Aorta (tissue), 5 donors: Measurements from ENCODE around the gene PAPPA2. TPM values are rescaled to one million over a fixed set of nuclear protein-coding genes. Genes with fewer than 3 reads are reported as not detected.
A peak's percentile ranks its signal among the peaks of the same experiment; 100 is the strongest.

ENCODE experiments used
- ATAC-seq: fragments of 200-7000 bp; cut with Tn5 transposase; one replicate; pipeline ENCODE4 v1.9.1; 2022; ENCODE audit warnings: moderate library complexity; ENCODE audit not compliant: low FRiP score
- DNase-seq, 2 donors: peaks; one replicate each; pipeline ENCODE4 v3.0.0-alpha.2; 2020
- H3K27ac ChIP-seq, 2 donors: one replicate each; pipeline ENCODE4 v1.5.1; 2013; ENCODE audit warnings: low read length in 2 of 2, mild to moderate bottlenecking in 2 of 2, moderate library complexity in 2 of 2, control low read depth in 1 of 2, inconsistent platforms in 1 of 2, low read depth in 1 of 2
- H3K27me3 ChIP-seq, 2 donors: one replicate each; pipeline ENCODE4 v1.6.1; 2013; ENCODE audit warnings: control low read depth in 1 of 2, low read length in 1 of 2, mild to moderate bottlenecking in 1 of 2, moderate library complexity in 1 of 2; ENCODE audit not compliant: insufficient read depth in 2 of 2, control insufficient read depth in 1 of 2
- H3K36me3 ChIP-seq, 2 donors: one replicate each; pipeline ENCODE4 v1.6.1; 2013; ENCODE audit warnings: control low read depth in 1 of 2, low read length in 1 of 2, mild to moderate bottlenecking in 1 of 2; ENCODE audit not compliant: insufficient read depth in 2 of 2, control insufficient read depth in 1 of 2
- H3K4me1 ChIP-seq, 2 donors: one replicate each; pipeline ENCODE4 v1.6.1; 2013; ENCODE audit warnings: low read length in 2 of 2, control low read depth in 1 of 2, mild to moderate bottlenecking in 1 of 2, moderate library complexity in 1 of 2; ENCODE audit not compliant: insufficient read depth in 2 of 2, control insufficient read depth in 1 of 2
- H3K4me3 ChIP-seq, 2 donors: one replicate each; pipeline ENCODE4 v1.5.1; 2013; ENCODE audit warnings: low read length in 2 of 2, control low read depth in 1 of 2, mild to moderate bottlenecking in 1 of 2
- H3K9me3 ChIP-seq: one replicate; pipeline ENCODE4 v1.6.1; 2013; ENCODE audit warnings: mild to moderate bottlenecking, low read length; ENCODE audit not compliant: control insufficient read depth
- WGBS, 2 donors: extraction: QIAGEN DNeasy Blood & Tissue Kit; methylation state at CpG; one replicate each; pipeline ENCODE4 v1.1.7; 2013; 5-methylcytosine and 5-hydroxymethylcytosine counted together
- intact Hi-C, 2 donors: fragments of 100-400 bp; cut with DNase I; formaldehyde crosslinking; loops; one replicate each; pipeline versions ENCODE4 v1.14.2 to v1.15.0; 2022
- polyA plus RNA-seq, 2 donors: library from polyadenylated mRNA; stranded (reverse); fragments of 200-250 nt; gene quantifications; one replicate each; pipeline ENCODE4 v1.2.3, GENCODE V29; 2013
- total RNA-seq, 2 donors: library from RNA; stranded (reverse); fragmentation: NEBNext Ultra II Directional; extraction: Animal tissue kit (Norgen Biotek cat#: 25700); gene quantifications; one replicate each; pipeline ENCODE4 v1.2.1, GENCODE V29; 2021
- donor health status: healthy with polysubstance abuse.
- donor health status: Bipolar disorder and iron deficiency.
- donor health status: DM: no; HTN: no; CAD: no.
- donor health status: DM: no; HTN: no; CAD: no.
- donor health status: DM: yes; HTN: yes; CAD: no.

PAPPA2 gene
- total and polyA plus RNA-seq, 4 donors = 3.5 to 4.3 TPM; not detected in 2

DNA sequence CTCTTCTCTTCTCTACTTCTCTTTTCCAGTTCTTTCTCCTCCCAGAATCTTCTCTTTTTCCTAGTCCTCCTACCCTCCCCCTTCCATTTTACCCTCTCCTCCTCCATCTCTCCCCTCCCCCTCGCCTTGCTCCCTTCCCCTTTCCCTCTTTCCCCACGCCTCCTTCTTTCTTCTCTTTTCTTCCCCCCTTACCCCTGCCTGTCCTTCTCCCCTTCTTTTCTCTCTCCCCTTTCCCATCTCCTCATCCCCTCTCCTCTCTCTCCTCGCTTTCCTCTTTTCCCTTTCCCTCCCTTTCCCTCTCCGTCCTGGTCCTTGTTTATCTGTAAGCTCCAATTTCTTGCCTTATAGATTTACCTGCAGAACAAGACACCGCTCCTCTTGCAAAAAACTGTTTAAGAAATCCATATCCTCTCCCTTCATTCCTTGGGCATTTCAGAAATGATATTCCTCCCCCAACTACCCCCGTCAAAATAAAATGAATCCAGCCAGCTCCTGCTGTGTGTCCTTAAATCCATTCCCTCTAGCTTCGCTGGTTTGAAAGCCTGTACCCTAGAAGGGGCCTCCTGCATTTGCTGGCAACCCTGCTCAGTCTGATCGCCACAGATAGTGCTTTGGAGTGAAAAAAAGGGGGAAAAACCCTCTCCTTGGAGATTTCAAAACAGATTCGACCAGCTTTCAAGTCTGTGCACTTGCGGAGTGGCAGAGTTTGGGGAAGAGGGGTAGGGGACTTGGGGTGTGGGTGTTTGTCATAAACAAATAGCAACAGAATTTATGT, 89.4 kb downstream of the PAPPA2 start:
- Histone ChIP-seq H3K36me3 (no peaks in the 10 kb centered on the region), H3K27me3 (no peaks in the 10 kb centered on the region), H3K4me1 (no peaks in the 10 kb centered on the region), H3K27ac (no peak overlapping the region), H3K9me3 (no peaks in the 10 kb centered on the region), H3K4me3 (no peak overlapping the region)
- ATAC-seq (no peak), DNase-seq (no peak)
- intact Hi-C loops = no loop called here
- 26 to 43% methylated on average over 10 of the region's 10 CpGs for WGBS, 2 donors

DNA sequence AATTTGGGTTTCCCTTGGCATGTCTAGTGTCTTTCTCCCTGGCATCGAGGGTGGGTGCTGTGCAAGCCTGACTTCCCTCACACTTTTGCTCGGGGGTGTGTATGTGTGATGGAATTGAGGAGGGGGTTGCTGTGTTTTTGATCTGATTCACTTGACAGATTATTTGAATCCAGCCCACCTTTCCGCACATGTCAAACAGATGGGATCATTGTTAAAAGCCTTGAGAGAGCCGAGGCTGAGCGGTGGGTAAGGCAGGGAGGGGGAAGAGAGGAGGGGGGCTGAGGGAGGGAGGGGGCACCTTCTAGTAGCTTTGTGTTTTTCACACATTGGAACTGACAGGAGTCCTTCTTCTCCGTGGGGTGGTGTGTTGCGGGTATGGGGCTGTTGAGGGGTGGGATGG, 90.0 kb downstream of the PAPPA2 start:
- no peak overlapping the region for H3K4me3 ChIP-seq
- ATAC-seq = no peak
- intact Hi-C loops = no loop called here
- 10 to 24% methylated on average over 7 of the region's 7 CpGs for WGBS, 2 donors
- DNase-seq = no peak
- H3K9me3 ChIP-seq = no peaks in the 10 kb centered on the region
- H3K27me3 ChIP-seq = no peaks in the 10 kb centered on the region
- H3K36me3 ChIP-seq = no peaks in the 10 kb centered on the region
- no peaks in the 10 kb centered on the region for H3K4me1 ChIP-seq
- no peak overlapping the region for H3K27ac ChIP-seq

DNA sequence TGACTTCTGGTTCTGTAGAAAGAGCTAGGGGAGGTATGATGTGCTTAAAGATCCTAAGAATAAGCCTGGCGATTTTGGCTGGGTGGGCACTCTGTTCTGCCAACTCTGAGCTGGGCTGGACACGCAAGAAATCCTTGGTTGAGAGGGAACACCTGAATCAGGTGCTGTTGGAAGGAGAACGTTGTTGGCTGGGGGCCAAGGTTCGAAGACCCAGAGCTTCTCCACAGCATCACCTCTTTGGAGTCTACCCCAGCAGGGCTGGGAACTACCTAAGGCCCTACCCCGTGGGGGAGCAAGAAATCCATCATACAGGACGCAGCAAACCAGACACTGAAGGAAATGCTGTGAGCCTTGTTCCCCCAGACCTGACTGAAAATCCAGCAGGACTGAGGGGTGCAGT, 93.3 kb downstream of the PAPPA2 start:
- 72 to 74% methylated on average over 6 of the region's 6 CpGs for WGBS, 2 donors

DNA sequence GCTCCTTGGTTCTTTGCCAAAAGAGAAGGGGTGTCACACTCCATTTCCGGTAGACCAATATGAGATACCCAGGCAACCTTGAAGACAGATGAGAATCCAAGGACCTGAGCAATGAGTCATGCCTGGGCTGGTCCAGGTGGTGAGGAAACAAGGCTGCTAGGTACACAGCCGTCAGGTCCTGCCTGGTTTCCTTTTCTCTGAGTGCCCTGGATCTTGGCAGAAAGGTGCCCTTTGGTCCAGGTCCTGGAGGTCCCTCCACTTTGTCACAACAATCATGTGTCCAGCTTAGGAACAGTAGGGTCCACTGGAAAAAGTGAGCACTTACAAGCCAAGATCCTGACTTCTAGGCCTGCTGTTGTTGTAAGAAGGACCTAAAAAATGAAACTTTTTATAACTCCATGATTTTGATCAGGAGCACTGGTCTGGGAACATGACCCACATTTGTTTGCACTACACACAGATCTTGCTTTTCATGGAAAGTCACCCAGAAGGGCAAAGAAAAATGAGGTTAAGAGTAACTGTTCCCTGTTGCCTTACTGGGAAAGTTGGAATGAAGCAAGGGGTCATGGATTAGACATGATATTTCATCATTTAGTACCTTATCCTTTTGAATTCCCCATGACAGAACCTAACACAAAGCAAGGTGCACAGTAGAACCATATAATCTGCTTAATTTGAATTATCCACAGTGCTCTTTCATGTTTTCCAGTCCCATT, 94.7 kb downstream of the PAPPA2 start:
- Histone ChIP-seq H3K9me3 (no peaks in the 10 kb centered on the region), H3K36me3 (no peaks in the 10 kb centered on the region), H3K27me3 (no peaks in the 10 kb centered on the region), H3K4me1 (peaks cover 0 to 8% of the 10 kb centered on the region in 2 donors), H3K27ac (no peak overlapping the region), H3K4me3 (no peak overlapping the region)
- no peak for ATAC-seq
- intact Hi-C loops = loop anchor here (2.0 to 5.0 kb wide), 4 partner anchors 180 to 325 kb away; no protein-coding TSS in a partner anchor
- no peak for DNase-seq
- WGBS, 2 donors = 80 to 81% methylated on average over 2 of the region's 2 CpGs

More for the DNA sequence above, 93.3 kb downstream of the PAPPA2 start:
- intact Hi-C loops = loop anchor here (5.0 kb wide), 2 partner anchors 179 to 286 kb away; no protein-coding TSS in a partner anchor
- no peaks in the 10 kb centered on the region for H3K9me3 ChIP-seq
- H3K27ac ChIP-seq = no peak overlapping the region
- H3K4me1 ChIP-seq = peaks cover 0 to 8% of the 10 kb centered on the region in 2 donors
- no peaks in the 10 kb centered on the region for H3K36me3 ChIP-seq
- ATAC-seq = no peak
- no peak for DNase-seq
- no peak overlapping the region for H3K4me3 ChIP-seq
- H3K27me3 ChIP-seq = no peaks in the 10 kb centered on the region

- intact Hi-C loops = loop anchor here (2.0 to 5.0 kb wide), 4 partner anchors 181 to 324 kb away; no protein-coding TSS in a partner anchor
- ATAC-seq = no peak
- DNase-seq = no peak
- no peaks in the 10 kb centered on the region for H3K36me3 ChIP-seq
- 41 to 50% methylated on average over 2 of the region's 2 CpGs for WGBS, 2 donors
- peaks cover 2 to 8% of the 10 kb centered on the region in 2 donors for H3K4me1 ChIP-seq
- no peak overlapping the region for H3K4me3 ChIP-seq
- no peaks in the 10 kb centered on the region for H3K9me3 ChIP-seq
- no peak overlapping the region for H3K27ac ChIP-seq
- H3K27me3 ChIP-seq = no peaks in the 10 kb centered on the region
Measured at GRCh38 chr1:176558561-176558960, 95.6 kb downstream of the PAPPA2 start.

DNA sequence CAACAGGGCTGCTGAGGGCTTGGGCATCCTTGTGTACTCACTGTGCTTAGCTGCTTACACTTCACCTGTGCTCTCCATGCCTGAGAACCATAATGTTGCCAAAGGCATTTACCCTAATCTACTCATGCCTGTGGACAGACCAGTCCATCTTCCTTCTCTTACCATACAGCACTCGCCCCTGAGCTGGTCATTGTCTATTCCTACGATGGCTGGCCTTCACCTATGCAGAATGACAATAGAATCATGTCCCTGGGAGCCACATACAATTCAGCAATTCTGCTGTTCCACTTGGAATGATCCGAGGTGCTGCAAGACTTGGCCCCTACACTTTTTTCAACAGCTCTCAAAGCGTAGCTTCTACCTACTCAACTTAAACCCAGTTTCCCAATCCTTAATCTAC, 96.5 kb downstream of the PAPPA2 start:
- no peak overlapping the region for H3K4me3 ChIP-seq
- intact Hi-C loops = loop anchor here (2.0 to 5.0 kb wide), 4 partner anchors 182 to 323 kb away; no protein-coding TSS in a partner anchor
- H3K4me1 ChIP-seq = peaks cover 2 to 10% of the 10 kb centered on the region in 2 donors
- no peaks in the 10 kb centered on the region for H3K9me3 ChIP-seq
- no peak for ATAC-seq
- H3K27me3 ChIP-seq = no peaks in the 10 kb centered on the region
- no peak overlapping the region for H3K27ac ChIP-seq
- no peaks in the 10 kb centered on the region for H3K36me3 ChIP-seq
- DNase-seq = no peak
- 35 to 43% methylated on average over 4 of the region's 4 CpGs for WGBS, 2 donors

DNA sequence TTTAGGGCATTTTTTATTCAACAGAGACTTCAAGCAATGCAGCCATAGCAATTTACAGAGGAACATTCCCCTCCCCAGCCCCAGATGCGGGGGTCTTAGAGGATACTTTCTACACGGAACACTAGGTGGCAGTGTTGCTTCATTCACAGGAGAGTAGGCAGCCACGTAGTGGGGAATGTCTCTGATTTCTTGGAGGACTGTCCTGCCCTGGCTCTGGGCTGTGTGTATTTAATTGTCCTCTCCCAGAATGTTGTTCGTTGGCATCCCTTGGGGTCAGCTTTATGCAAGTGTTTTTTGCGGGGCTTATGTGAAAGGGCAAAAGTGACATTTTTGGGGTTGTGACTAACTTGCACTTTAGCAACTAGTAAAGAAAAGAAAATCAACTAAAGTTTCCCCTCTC, 96.9 kb downstream of the PAPPA2 start:
- no peaks in the 10 kb centered on the region for H3K36me3 ChIP-seq
- H3K9me3 ChIP-seq = no peaks in the 10 kb centered on the region
- DNase-seq = peak in 1 of 2 donors; percentile 54
- H3K4me1 ChIP-seq = peaks cover 2 to 10% of the 10 kb centered on the region in 2 donors
- intact Hi-C loops = loop anchor here (1.0 to 5.0 kb wide), 7 partner anchors 97 to 323 kb away; no protein-coding TSS in a partner anchor
- WGBS, 2 donors = 1% methylated on average over 5 of the region's 5 CpGs
- ATAC-seq = peak; percentile 89
- no peak overlapping the region for H3K27ac ChIP-seq
- no peak overlapping the region for H3K4me3 ChIP-seq
- no peaks in the 10 kb centered on the region for H3K27me3 ChIP-seq

DNA sequence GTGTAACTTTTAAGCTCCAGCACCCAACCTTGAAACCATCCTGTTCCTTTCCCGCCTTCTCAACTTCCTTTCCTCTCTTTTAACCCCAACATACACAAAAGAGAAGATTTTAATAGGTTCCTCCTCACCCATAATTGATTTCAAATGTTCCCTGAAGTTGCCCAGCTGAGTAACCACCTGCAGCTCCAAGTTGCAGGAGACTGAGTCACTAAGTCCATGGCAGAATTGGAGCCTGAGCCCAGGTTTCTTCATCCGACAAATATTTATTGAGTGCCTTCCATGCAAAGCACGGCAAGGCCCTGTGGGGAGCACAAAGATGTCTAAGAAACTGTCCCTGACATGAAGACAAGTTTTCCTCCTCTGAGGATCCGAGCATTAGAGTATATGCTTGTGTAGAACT, 97.7 kb downstream of the PAPPA2 start:
- H3K36me3 ChIP-seq = no peaks in the 10 kb centered on the region
- ATAC-seq = no peak
- H3K4me3 ChIP-seq = no peak overlapping the region
- no peaks in the 10 kb centered on the region for H3K27me3 ChIP-seq
- peak overlapping the region; percentile 17 to 18 for H3K27ac ChIP-seq
- DNase-seq = no peak
- H3K9me3 ChIP-seq = no peaks in the 10 kb centered on the region
- peaks cover 2 to 10% of the 10 kb centered on the region in 2 donors for H3K4me1 ChIP-seq
- intact Hi-C loops = loop anchor here (1.0 to 5.0 kb wide), 3 partner anchors 97 to 132 kb away; no protein-coding TSS in a partner anchor
- WGBS, 2 donors = 50 to 52% methylated on average over 4 of the region's 4 CpGs
